Measurements from ENCODE around the gene KDM4C.

Gene KDM4C

DNA sequence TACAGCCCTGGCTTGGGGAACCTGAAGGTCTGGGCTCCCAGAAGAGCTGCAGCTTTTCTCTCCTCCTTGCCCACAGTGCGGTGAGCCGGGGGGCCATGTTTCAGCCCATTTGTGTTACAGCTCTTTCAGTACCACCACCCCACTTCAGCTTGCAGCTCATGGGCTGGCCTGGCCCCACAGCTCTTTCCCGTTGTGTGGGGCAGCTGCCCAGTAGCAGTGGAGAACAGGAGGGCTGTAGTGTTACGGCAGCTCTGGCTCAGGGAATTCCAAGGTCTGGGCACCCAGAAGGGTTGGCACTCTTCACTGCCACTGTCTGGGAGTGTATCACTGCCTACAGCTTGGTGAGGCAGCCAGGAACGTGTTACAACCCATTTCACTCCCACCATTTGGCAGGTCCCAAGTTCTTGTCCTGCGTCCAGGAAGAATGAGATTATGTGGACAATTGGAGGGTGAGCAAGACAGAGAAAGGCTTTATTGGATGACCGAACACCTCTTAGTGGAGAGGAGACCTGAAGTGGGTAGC is 390.5 kb downstream of the KDM4C start:
- no peak for DNase-seq

DNA sequence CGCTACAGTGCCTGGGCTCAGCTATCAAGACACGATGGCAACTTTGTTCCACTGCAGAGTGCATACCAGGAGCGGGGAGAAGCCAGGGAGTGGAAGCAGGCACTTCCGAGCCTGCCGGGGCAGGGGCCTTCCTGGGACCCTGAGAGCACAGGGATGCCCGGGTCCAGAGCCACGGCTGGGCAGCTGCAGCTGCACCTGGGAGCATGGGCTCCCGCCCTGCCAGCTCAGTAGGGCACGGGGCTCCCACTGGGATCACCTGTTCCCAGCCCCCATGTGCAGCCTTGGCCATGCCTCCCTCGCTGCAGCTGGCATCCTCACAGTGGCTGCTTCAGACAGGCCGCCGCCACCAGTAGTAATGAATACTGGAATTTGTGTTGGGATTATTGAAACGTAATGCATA is 391.5 kb downstream of the KDM4C start:
- DNase-seq, result no peak

GRCh38 chr9:7150153-7150890 is 392.5 kb downstream of the KDM4C start:
- peak; percentile 85 for DNase-seq

GRCh38 chr9:7153134-7153533 is 395.4 kb downstream of the KDM4C start:
- DNase-seq, result no peak

GRCh38 chr9:7153566-7153965 is 395.8 kb downstream of the KDM4C start:
- DNase-seq, result no peak

GRCh38 chr9:7154003-7154619 is 396.3 kb downstream of the KDM4C start:
- DNase-seq, result no peak

DNA sequence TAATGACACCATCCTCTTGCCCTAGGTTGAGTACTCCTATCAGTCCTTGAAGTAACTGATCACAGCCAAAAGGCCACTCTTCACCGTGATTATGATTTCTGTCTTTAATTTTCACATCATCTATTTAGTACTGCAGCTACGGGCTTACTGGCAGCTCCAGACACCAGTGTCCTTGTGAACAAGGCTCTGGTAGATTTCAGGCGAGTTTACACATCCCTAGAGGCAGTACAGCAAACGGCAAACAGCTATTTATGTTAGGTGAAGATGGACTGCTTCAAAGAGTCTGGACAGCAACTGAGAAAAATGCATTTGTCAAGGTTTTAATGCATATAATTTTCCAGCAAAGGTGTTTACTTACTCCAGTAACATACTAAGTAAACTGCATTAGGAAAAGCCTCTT is 396.9 kb downstream of the KDM4C start:
- no peak for DNase-seq

DNA sequence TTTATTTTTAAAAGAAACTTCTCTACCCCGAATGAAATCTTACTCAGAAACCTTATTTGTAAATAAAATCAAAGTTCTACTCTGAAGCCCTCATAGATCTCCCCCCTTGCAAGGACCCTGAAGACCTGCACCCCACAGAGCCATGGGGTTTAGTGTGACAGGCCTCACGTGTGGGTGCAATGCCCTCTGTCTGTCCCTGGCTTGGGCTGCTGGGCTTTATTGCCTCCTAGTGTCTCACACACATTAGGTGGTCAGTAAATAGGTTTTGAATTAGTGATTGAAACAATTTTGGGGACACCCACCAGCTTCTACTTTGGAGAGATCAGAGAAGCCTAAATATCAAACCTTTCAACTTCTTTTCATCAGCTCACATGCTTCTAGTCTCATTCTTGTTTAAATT is 403.7 kb downstream of the KDM4C start:
- no peak for DNase-seq

DNA sequence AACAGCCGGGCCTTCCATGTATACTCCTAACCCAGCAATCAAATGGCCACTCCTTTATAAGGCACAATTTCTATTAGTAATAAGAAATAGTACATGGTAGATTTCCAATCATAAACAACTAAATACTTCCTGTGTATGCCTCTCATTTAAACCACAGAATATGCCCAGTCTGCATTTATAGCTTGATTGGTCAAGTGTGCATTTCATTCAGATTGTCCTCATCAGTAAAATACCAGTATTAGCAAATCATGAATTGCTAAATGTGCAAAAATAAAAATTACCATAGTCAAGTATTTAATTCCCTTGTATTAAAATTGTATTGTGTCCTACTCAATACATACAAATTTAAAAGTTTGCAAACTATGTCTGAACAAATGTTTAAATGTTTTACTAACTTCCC is 406.2 kb downstream of the KDM4C start:
- DNase-seq, result no peak

DNA sequence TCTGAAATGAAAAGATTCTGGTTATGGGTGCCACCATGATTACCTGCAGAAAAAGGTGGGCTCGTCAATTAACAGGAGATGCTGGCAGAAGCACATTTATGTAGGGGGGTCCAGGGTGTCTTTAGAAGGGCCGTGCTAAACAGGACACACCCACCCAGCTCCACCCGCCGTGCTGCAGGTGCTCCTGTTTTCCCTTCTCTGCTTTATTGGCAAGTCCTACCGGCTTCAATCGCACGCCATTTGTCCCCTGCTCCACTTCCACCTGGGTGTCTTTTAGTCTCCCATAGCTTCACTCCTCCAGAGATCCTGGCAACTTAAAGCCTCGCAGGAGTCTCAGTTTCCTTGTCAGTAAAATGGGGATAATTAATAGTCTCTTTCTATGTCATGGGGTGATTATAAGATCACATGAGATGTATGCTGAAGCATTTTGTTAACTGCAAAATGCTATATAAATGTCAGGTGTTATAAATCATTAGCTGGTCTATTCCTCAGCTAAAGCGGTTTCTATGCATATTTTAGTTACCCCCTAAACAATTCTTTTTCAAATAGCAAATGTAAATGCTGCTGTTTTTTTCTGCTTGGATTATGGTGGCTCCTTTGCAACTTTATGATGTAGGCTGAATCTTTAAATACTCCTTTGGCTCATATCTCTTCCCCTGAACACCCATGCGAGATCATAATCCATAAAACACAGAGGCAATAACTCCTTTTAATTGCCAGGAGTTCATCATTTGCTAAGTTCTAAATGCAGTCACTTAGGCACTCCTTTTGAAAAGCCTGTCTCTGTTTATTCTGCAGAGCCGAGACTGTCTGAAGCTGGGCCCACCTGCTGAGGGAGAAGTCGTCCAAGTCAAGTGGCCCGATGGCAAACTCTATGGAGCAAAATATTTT is 406.9 kb downstream of the KDM4C start:
- no peak for DNase-seq

GRCh38 chr9:7165331-7165975 is 407.7 kb downstream of the KDM4C start:
- peak; percentile 66 for DNase-seq

- DNase-seq, result peak; percentile 92
Measured at GRCh38 chr9:7166074-7166473, 408.3 kb downstream of the KDM4C start.

DNA sequence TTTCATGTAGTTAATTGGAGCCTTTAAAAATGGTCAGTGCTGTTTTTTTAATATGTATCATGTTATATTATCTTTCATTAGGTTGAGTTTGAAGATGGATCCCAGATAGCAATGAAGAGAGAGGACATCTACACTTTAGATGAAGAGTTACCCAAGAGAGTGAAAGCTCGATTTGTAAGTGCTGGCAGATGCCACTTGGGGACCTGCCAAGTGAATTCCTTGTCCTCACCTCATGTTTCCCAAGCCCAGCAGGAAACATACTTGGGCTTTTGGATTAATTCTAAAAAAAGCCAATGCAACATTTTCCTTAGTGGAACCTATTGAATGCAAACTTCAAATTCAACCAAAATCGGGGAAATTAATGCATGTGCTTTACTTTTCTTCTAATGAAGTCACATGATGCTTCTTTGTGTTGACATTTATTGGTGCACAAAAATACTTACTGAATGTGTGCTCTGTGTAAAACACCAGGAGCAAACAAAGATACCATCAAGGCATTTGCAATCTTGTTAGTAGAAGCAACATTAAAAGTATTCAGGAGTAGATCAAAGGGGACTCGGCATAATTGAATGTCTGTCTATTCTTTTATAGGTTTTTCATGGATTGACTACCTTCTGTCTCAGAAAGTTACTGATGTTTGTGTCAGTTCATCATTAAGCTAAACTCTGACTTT is 412.1 kb downstream of the KDM4C start:
- no peak for DNase-seq

DNA sequence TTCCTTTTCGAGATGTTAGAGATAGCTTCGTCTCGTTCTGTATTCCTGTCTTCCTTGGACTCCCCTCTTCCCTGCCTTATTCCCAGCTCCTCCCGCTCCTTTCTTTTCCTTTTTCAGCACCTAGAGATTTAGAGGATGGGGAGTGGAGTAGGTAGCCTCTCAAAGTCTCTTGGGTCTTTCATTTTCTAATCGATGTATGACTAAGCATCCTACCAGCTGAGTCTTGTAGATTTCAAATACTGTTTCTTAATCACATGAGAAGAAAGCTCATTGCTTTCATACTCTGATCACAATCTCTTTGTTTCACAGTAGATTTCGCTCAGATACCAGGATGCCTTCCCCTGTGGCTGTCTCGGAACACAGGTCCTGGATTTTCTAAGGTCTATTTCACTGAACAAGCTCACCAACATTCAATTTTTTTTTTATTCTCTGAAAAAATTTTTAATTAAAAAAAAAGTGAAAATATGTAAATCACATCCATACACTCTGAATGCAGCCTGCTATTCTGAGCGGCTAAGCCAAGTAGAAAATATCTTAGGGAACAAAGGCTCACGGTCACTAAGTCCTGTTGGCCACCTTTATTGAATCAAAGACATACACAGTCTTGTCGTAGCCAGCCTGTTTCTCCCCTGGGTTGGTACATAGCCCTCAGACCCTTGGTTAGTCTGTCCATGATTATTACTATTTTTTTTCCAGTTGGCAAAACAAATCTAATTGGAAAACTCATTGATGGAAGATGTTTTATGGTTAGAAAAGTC is 413.8 kb downstream of the KDM4C start:
- DNase-seq, result no peak

DNA sequence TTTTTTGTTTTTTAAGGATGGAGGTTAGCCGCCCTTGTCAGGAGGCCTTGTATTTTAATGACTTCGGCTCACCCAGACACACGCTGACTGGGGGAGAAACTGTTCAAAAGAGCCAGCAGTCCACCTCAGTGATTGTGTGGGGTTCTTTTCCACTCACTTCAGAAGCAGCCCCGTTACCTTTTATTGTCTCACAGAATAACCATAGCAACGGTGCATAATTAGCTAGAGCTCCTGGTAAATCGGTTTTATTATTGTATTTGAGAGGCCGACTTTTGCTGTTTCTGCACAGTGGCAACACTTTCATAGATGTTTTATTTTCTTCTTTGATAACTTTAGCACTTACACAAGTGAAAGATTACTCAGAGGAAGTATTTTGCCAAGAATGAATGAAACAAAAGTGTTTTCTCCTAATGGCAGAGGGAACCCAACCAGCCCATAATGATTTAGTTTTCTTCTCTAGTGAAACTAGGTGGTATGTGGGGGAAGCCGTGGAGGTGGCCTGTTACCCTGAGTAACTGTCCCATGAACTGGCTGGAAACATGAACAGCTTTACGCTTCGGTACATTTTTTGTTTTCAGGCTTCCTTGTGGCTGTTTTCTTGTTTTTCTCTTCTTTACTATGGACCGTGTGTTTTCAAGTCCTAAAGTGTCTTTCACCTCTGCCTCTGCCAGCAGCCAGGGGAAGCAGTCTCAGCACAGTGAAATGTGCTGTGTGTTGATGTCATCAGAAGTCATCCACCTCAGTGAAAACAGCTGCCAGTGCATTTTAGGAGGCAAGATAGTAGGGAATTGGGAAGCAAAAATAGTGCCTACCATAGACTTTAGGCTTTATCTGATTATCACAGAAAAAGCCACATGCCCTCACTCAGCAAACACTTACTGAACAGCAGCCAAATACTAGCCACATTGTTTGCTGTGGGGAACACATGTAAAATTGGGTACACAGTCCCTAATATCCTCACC is 414.7 kb downstream of the KDM4C start:
- DNase-seq, result peak; percentile 89

- DNase-seq, result no peak
Measured at GRCh38 chr9:7173139-7173538, 415.4 kb downstream of the KDM4C start.

- no peak for DNase-seq
Measured at GRCh38 chr9:7174301-7174700, 416.5 kb downstream of the KDM4C start.

GRCh38 chr9:7174884-7175283 is 417.1 kb downstream of the KDM4C start:
- DNase-seq, result peak; percentile 41

GRCh38 chr9:7176561-7176960 is 418.8 kb downstream of the KDM4C start:
- no peak for DNase-seq

- DNase-seq, result no peak
Measured at GRCh38 chr9:7177383-7177782, 419.6 kb downstream of the KDM4C start.
